GM12878 (cell line): ENCODE data around the gene CPB2.

Source experiments
- POLR2A ChIP-seq: IDR thresholded peaks from 2 replicates; pipeline ENCODE4 v1.6.1; 2011; ENCODE audit warnings: low read depth, mild to moderate bottlenecking, low read length
- SREBF2 ChIP-seq: IDR thresholded peaks from 2 replicates; pipeline ENCODE4 v1.6.1; 2012; ENCODE audit warnings: mild to moderate bottlenecking, low read length
- USF1 ChIP-seq: IDR thresholded peaks from 2 replicates; pipeline ENCODE4 v1.6.1; 2011; ENCODE audit warnings: borderline replicate concordance, low read depth, mild to moderate bottlenecking, moderate library complexity, mixed read lengths, low read length; ENCODE audit not compliant: insufficient read depth; ENCODE audit errors: extremely low read length

GRCh38 chr13:46129955-46130618, 25.3 kb upstream of the CPB2 start:
- TF ChIP-seq SREBF2 (no peak), POLR2A (no peak), USF1 (no peak)
